ENCODE data around the gene EDIL3.

Gene EDIL3

DNA sequence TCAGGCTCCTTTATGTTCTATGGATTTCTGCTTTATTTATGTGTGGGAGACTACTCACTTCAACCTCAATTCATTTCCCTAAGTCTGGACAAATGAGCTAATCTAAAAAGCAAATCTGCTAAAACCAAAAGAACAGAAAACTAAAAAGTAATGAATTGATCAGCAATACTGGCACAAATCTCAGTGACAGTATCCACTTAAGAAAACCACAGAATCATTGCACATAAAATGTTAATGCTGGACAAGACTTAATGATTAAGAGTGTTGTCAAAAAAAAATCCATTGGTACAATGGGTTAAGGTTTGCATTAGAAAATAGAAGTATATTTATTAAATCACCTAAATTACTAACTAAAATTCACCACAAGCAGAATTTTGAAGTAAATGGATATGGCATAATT lies 147.6 kb downstream of the EDIL3 start:
- no peak for DNase-seq (ENCODE audit: extremely low read depth, insufficient read length)
- Histone ChIP-seq H3K27me3 (replicated peaks; ENCODE audit: control insufficient read depth, insufficient read depth, low read length) (no peaks in the 10 kb centered on the region), H3K36me3 (ENCODE audit: control insufficient read depth, insufficient read depth, low read length) (no peaks in the 10 kb centered on the region), H3K4me3 (replicated peaks; ENCODE audit: low read depth, low read length) (no peak overlapping the region)
- TF ChIP-seq, protein P1, sequence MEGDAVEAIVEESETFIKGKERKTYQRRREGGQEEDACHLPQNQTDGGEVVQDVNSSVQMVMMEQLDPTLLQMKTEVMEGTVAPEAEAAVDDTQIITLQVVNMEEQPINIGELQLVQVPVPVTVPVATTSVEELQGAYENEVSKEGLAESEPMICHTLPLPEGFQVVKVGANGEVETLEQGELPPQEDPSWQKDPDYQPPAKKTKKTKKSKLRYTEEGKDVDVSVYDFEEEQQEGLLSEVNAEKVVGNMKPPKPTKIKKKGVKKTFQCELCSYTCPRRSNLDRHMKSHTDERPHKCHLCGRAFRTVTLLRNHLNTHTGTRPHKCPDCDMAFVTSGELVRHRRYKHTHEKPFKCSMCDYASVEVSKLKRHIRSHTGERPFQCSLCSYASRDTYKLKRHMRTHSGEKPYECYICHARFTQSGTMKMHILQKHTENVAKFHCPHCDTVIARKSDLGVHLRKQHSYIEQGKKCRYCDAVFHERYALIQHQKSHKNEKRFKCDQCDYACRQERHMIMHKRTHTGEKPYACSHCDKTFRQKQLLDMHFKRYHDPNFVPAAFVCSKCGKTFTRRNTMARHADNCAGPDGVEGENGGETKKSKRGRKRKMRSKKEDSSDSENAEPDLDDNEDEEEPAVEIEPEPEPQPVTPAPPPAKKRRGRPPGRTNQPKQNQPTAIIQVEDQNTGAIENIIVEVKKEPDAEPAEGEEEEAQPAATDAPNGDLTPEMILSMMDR (IDR thresholded peaks at IDR 0.05; ENCODE audit: insufficient read depth, low read length, poor library complexity, severe bottlenecking): no peak

DNA sequence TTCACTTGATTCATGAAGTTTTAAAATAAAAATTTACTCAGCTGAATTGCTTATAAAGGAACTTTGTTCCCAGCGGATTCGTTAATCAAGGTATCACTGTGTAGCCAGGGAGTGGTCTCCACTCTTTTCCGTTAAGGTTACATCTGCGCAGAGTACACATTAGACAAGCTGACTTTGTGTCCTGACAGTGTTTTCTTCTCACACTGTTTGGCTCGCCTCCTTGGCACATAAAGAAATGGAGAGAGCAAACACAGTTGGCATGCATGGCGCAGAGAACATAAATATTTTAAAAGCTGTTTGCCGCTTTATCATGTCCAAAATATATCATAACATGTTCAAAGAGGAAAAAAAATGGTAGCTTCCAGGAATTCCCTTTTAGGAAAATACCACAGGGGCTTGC lies 153.2 kb downstream of the EDIL3 start:
- no peaks in the 10 kb centered on the region for H3K36me3 ChIP-seq (ENCODE audit: control insufficient read depth, insufficient read depth, low read length)
- no peak overlapping the region for H3K4me3 ChIP-seq (replicated peaks; ENCODE audit: low read depth, low read length)
- TF ChIP-seq, protein P1 (IDR thresholded peaks at IDR 0.05; ENCODE audit: insufficient read depth, low read length, poor library complexity, severe bottlenecking): no peak
- no peaks in the 10 kb centered on the region for H3K27me3 ChIP-seq (replicated peaks; ENCODE audit: control insufficient read depth, insufficient read depth, low read length)
- DNase-seq (ENCODE audit: extremely low read depth, insufficient read length): no peak

DNA sequence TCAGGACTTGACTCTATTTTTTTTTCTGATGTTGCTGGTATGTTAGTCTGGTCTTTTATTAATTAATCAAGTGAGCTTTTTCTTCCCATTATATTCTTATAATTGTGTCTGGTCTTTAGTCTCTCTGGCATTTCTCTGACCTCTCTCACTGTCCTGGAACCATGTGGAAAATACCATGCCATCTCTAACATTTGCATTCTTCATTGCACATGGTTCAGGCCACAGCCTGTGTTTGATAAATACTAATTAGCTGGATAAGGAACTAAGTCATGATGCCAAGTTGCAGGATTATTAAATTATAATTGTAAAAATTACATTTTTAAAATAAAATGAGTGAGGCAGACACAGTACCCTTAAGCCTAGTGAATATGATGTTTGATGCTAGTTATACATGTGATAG lies 155.6 kb downstream of the EDIL3 start:
- TF ChIP-seq, protein P1 (IDR thresholded peaks at IDR 0.05; ENCODE audit: insufficient read depth, low read length, poor library complexity, severe bottlenecking): no peak

DNA sequence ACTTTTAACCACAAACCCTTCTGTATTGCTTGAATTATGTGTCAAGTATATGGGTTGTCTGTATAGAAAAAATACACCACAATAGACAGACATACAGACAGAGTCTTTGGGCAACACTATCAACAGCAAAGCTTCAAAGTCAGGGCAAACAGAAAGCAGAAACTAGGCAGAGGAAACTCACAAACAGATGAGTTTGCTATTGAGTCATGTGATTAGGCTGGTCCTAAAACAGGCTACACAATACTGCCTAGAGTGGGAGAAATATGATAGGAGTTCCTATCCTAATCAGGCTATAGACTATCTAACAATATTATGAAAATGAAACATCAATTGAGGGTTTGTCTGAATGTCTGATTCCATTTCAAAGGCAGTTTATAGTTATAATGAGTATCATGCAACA lies 156.4 kb downstream of the EDIL3 start:
- no peak for DNase-seq (ENCODE audit: extremely low read depth, insufficient read length)
- TF ChIP-seq, protein P1 (IDR thresholded peaks at IDR 0.05; ENCODE audit: insufficient read depth, low read length, poor library complexity, severe bottlenecking): no peak

More for the DNA sequence above, 155.6 kb downstream of the EDIL3 start:
- H3K36me3 ChIP-seq (ENCODE audit: control insufficient read depth, insufficient read depth, low read length): no peaks in the 10 kb centered on the region
- no peak for DNase-seq (ENCODE audit: extremely low read depth, insufficient read length)
- H3K27me3 ChIP-seq (replicated peaks; ENCODE audit: control insufficient read depth, insufficient read depth, low read length): no peaks in the 10 kb centered on the region
- no peak overlapping the region for H3K4me3 ChIP-seq (replicated peaks; ENCODE audit: low read depth, low read length)

DNA sequence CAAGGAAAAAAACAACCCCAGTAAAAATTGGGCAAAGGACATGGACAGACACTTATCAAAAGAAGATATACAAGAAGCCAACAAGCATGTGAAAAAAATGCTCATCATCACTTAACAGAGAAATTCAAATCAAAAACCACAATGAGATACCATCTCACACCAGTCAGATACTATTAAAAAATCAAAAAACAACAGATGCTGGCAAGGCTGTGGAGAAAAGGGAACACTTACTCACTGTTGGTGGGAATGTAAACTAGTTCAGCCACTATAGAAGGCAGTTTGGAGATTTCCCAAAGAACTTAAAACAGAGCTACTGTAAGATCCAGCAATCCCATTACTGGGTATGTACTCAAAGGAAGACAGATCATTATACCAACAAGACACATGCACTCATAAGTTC lies 157.4 kb downstream of the EDIL3 start:
- no peak overlapping the region for H3K4me3 ChIP-seq (replicated peaks; ENCODE audit: low read depth, low read length)
- H3K36me3 ChIP-seq (ENCODE audit: control insufficient read depth, insufficient read depth, low read length): no peaks in the 10 kb centered on the region
- H3K27me3 ChIP-seq (replicated peaks; ENCODE audit: control insufficient read depth, insufficient read depth, low read length): no peaks in the 10 kb centered on the region
- DNase-seq (ENCODE audit: extremely low read depth, insufficient read length): no peak
- TF ChIP-seq, protein P1 (IDR thresholded peaks at IDR 0.05; ENCODE audit: insufficient read depth, low read length, poor library complexity, severe bottlenecking): no peak

More for the DNA sequence above, 156.4 kb downstream of the EDIL3 start:
- H3K36me3 ChIP-seq (ENCODE audit: control insufficient read depth, insufficient read depth, low read length): no peaks in the 10 kb centered on the region
- no peaks in the 10 kb centered on the region for H3K27me3 ChIP-seq (replicated peaks; ENCODE audit: control insufficient read depth, insufficient read depth, low read length)
- H3K4me3 ChIP-seq (replicated peaks; ENCODE audit: low read depth, low read length): no peak overlapping the region

DNA sequence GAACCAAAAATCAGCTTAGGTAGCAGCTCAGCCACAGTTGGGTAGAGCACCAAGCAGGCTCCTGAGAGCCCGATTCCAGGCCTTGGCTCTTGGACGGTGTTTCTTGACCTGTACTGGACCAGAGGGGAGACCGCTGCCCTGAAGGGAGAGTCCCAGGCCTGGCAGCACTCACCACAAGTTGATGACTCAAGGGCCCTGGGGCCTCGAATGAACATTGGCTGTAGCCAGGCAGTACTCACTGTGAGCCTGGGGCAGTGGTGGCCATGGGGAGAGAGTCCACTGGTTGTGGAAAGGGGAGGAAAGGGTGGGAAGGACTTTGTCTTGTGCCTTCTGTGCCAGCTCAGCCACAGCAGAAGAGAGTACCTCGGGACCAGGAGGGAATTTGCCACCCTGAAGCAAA lies 166.1 kb downstream of the EDIL3 start:
- Histone ChIP-seq H3K4me3 (replicated peaks; ENCODE audit: low read depth, low read length) (no peak overlapping the region), H3K27me3 (replicated peaks; ENCODE audit: control insufficient read depth, insufficient read depth, low read length) (no peaks in the 10 kb centered on the region), H3K36me3 (ENCODE audit: control insufficient read depth, insufficient read depth, low read length) (no peaks in the 10 kb centered on the region)
- TF ChIP-seq, protein P1 (IDR thresholded peaks at IDR 0.05; ENCODE audit: insufficient read depth, low read length, poor library complexity, severe bottlenecking): no peak
- no peak for DNase-seq (ENCODE audit: extremely low read depth, insufficient read length)

All from GM06990 (cell line).